ENCODE results near the gene LY6G6C. TPM values are rescaled to one million over a fixed set of nuclear protein-coding genes. Genes with fewer than 3 reads are reported as not detected.

LY6G6C gene
- total RNA-seq, 1 donor from 2014 or later = 0.28 TPM

GRCh38 chr6:31720196-31720770, 1.3 kb downstream of the LY6G6C start:
- Mint-ChIP-seq H3K27ac (ENCODE audit: unreplicated experiment) (no peak overlapping the region), H3K9me3 (ENCODE audit: unreplicated experiment) (no peaks in the 10 kb centered on the region), H3K36me3 (ENCODE audit: low read depth, unreplicated experiment) (peaks cover 5% of the 10 kb centered on the region), H3K27me3 (ENCODE audit: unreplicated experiment) (peaks cover 6% of the 10 kb centered on the region), H3K4me1 (ENCODE audit: unreplicated experiment) (no peaks in the 10 kb centered on the region), H3K4me3 (ENCODE audit: unreplicated experiment) (no peak overlapping the region)
- DNase-seq (ENCODE audit: low spot score) = no peak
- TF ChIP-seq CTCF (IDR thresholded peaks at IDR 0.05; ENCODE audit: unreplicated experiment) = no peak

- H3K27me3 Mint-ChIP-seq (ENCODE audit: unreplicated experiment) = peaks cover 6% of the 10 kb centered on the region
- no peaks in the 10 kb centered on the region for H3K9me3 Mint-ChIP-seq (ENCODE audit: unreplicated experiment)
- no peak overlapping the region for H3K4me3 Mint-ChIP-seq (ENCODE audit: unreplicated experiment)
- H3K4me1 Mint-ChIP-seq (ENCODE audit: unreplicated experiment) = no peaks in the 10 kb centered on the region
- H3K27ac Mint-ChIP-seq (ENCODE audit: unreplicated experiment) = no peak overlapping the region
- DNase-seq (ENCODE audit: low spot score) = no peak
- TF ChIP-seq CTCF (IDR thresholded peaks at IDR 0.05; ENCODE audit: unreplicated experiment) = no peak
- H3K36me3 Mint-ChIP-seq (ENCODE audit: low read depth, unreplicated experiment) = peaks cover 5% of the 10 kb centered on the region
Measured at GRCh38 chr6:31719001-31719400, 2.5 kb downstream of the LY6G6C start.

GRCh38 chr6:31718265-31718664, 3.3 kb downstream of the LY6G6C start:
- DNase-seq (ENCODE audit: low spot score) = no peak
- no peak overlapping the region for H3K4me3 Mint-ChIP-seq (ENCODE audit: unreplicated experiment)
- H3K36me3 Mint-ChIP-seq (ENCODE audit: low read depth, unreplicated experiment) = peaks cover 5% of the 10 kb centered on the region
- no peak for TF ChIP-seq CTCF (IDR thresholded peaks at IDR 0.05; ENCODE audit: unreplicated experiment)
- H3K27me3 Mint-ChIP-seq (ENCODE audit: unreplicated experiment) = peaks cover 6% of the 10 kb centered on the region
- H3K4me1 Mint-ChIP-seq (ENCODE audit: unreplicated experiment) = no peaks in the 10 kb centered on the region
- no peak overlapping the region for H3K27ac Mint-ChIP-seq (ENCODE audit: unreplicated experiment)
- H3K9me3 Mint-ChIP-seq (ENCODE audit: unreplicated experiment) = no peaks in the 10 kb centered on the region

GRCh38 chr6:31717499-31718222, 3.9 kb downstream of the LY6G6C start:
- DNase-seq (ENCODE audit: low spot score) = no peak
- no peaks in the 10 kb centered on the region for H3K9me3 Mint-ChIP-seq (ENCODE audit: unreplicated experiment)
- no peaks in the 10 kb centered on the region for H3K4me1 Mint-ChIP-seq (ENCODE audit: unreplicated experiment)
- no peak for TF ChIP-seq CTCF (IDR thresholded peaks at IDR 0.05; ENCODE audit: unreplicated experiment)
- peak overlapping the region; percentile 52 for H3K27ac Mint-ChIP-seq (ENCODE audit: unreplicated experiment)
- H3K27me3 Mint-ChIP-seq (ENCODE audit: unreplicated experiment) = peaks cover 6% of the 10 kb centered on the region
- peaks cover 5% of the 10 kb centered on the region for H3K36me3 Mint-ChIP-seq (ENCODE audit: low read depth, unreplicated experiment)
- H3K4me3 Mint-ChIP-seq (ENCODE audit: unreplicated experiment) = no peak overlapping the region
